Hepatocyte (in vitro differentiated cells): ENCODE results near the gene HVCN1.

Experiments used
- EZH2 ChIP-seq: fragments of 200-600 bp; sonication (generic); IDR thresholded peaks from 2 replicates; pipeline ENCODE4 v1.6.1; 2016; ENCODE audit warnings: antibody characterized with exemption, mild to moderate bottlenecking, borderline replicate concordance
- EZH2phosphoT487 ChIP-seq: fragments of 200-600 bp; sonication (generic); IDR thresholded peaks from one replicate; pipeline ENCODE4 v1.6.1; 2018; ENCODE audit warnings: antibody characterized with exemption, mild to moderate bottlenecking, low read depth, moderate library complexity; ENCODE audit not compliant: unreplicated experiment, severe bottlenecking
- TF ChIP-seq, protein P1 (sequence below): fragments of 200-600 bp; sonication (generic); IDR thresholded peaks from 2 replicates; pipeline ENCODE4 v1.5.1; 2016; ENCODE audit warnings: antibody characterized with exemption, mild to moderate bottlenecking; ENCODE audit not compliant: poor library complexity

DNA sequence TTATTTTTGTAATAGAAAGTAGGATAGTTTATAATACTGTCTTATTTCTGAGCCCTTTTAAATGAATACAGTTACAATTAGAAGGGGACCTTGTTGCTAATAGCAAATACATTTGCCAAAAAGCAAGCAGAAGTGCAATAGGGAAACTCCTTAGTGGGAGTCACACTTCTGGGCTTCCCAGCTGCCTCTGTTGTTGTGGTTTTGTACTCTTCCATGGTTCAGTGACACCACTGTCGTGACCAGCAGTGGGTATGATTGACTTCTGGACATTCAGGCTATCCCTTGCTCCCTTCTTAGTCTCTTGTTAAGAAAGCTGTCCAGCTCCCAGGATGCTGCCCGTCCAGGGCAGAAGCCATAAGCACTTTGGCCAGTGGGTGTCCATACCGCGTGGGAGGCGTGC is 52.4 kb downstream of the HVCN1 start:
- TF ChIP-seq, protein P1, sequence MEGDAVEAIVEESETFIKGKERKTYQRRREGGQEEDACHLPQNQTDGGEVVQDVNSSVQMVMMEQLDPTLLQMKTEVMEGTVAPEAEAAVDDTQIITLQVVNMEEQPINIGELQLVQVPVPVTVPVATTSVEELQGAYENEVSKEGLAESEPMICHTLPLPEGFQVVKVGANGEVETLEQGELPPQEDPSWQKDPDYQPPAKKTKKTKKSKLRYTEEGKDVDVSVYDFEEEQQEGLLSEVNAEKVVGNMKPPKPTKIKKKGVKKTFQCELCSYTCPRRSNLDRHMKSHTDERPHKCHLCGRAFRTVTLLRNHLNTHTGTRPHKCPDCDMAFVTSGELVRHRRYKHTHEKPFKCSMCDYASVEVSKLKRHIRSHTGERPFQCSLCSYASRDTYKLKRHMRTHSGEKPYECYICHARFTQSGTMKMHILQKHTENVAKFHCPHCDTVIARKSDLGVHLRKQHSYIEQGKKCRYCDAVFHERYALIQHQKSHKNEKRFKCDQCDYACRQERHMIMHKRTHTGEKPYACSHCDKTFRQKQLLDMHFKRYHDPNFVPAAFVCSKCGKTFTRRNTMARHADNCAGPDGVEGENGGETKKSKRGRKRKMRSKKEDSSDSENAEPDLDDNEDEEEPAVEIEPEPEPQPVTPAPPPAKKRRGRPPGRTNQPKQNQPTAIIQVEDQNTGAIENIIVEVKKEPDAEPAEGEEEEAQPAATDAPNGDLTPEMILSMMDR = no peak
- TF ChIP-seq EZH2 = no peak
- TF ChIP-seq EZH2phosphoT487 = no peak
